ENCODE measurements around the gene ASPM. TPM values are rescaled to one million over a fixed set of nuclear protein-coding genes. Genes with fewer than 3 reads are reported as not detected.

Gene ASPM
- total and polyA plus RNA-seq, 9 of the 15 experiments (the other 6 are each of a cell fraction or from before 2014, with no cell fraction given): 22.7 to 84.4 (median 46.4) TPM

GRCh38 chr1:197080323-197080722 lies 66.1 kb downstream of the ASPM start (continued):
- TF ChIP-seq ZMIZ1 (IDR thresholded peaks at IDR 0.05; ENCODE audit: low read depth in 2 of 2, low read length in 2 of 2) (no peak), FUS (optimal IDR thresholded peaks at IDR 0.05; ENCODE audit: low read depth, low read length) (no peak), ZNF707 (CRISPR knock-in tag; conservative IDR thresholded peaks at IDR 0.05) (0 out of 2 replicates have a peak, but pooled peaks have one; percentile 50), TAF15 (IDR thresholded peaks at IDR 0.05; ENCODE audit: low read depth, low read length) (no peak), CREB1 (IDR thresholded peaks at IDR 0.05) (no peak), CREB1 (CRISPR knock-in tag; IDR thresholded peaks at IDR 0.05) (no peak), GMEB1 (CRISPR knock-in tag; IDR thresholded peaks at IDR 0.05) (no peak), KLF13 (tag; IDR thresholded peaks at IDR 0.05; ENCODE audit: borderline replicate concordance, low read depth) (no peak), LCOR (CRISPR knock-in tag; IDR thresholded peaks at IDR 0.05) (no peak), L3MBTL2 (IDR thresholded peaks at IDR 0.05) (no peak), RBM22 (IDR thresholded peaks at IDR 0.05; ENCODE audit: low read depth, low read length, poor library complexity, severe bottlenecking) (no peak), RNF2 (IDR thresholded peaks at IDR 0.05) (no peak)
